Neural crest cell (in vitro differentiated cells): ENCODE data around the gene MTA1. TPM values are rescaled to one million over a fixed set of nuclear protein-coding genes. Genes with fewer than 3 reads are reported as not detected.

Source experiments
- DNase-seq: peaks from one replicate; pipeline ENCODE4 v3.0.0; 2021; ENCODE audit warnings: low read depth, mixed read lengths, low spot score
- H3K27ac Mint-ChIP-seq: one replicate; pipeline ENCODE4 v1.8.0; 2021; ENCODE audit warnings: mild to moderate bottlenecking, mixed read lengths; ENCODE audit not compliant: unreplicated experiment
- H3K27me3 Mint-ChIP-seq: 2 replicates; pipeline ENCODE4 v1.8.0; 2021; ENCODE audit warnings: low read depth, mild to moderate bottlenecking, mixed read lengths
- H3K36me3 Mint-ChIP-seq: 2 replicates; pipeline ENCODE4 v1.8.0; 2021; ENCODE audit warnings: low read depth, mild to moderate bottlenecking, mixed read lengths
- H3K4me1 Mint-ChIP-seq: 2 replicates; pipeline ENCODE4 v1.8.0; 2021; ENCODE audit warnings: mixed read lengths
- H3K4me3 Mint-ChIP-seq: one replicate; pipeline ENCODE4 v1.8.0; 2021; ENCODE audit warnings: mild to moderate bottlenecking, mixed read lengths
- H3K9me3 Mint-ChIP-seq: 2 replicates; pipeline ENCODE4 v1.8.0; 2021; ENCODE audit warnings: mixed read lengths
- total RNA-seq: library from RNA; stranded (reverse); gene quantifications from 2 replicates; pipeline ENCODE4 v1.2.1, GENCODE V29; 2021
- TF ChIP-seq, protein P1 (sequence below): fragments of 200-600 bp; sonication (generic); conservative IDR thresholded peaks from 2 replicates; pipeline ENCODE4 v1.5.0; 2021; ENCODE audit warnings: antibody characterized with exemption, mild to moderate bottlenecking

MTA1 gene
- total RNA-seq, 1 donor from 2014 or later = 246 TPM

DNA sequence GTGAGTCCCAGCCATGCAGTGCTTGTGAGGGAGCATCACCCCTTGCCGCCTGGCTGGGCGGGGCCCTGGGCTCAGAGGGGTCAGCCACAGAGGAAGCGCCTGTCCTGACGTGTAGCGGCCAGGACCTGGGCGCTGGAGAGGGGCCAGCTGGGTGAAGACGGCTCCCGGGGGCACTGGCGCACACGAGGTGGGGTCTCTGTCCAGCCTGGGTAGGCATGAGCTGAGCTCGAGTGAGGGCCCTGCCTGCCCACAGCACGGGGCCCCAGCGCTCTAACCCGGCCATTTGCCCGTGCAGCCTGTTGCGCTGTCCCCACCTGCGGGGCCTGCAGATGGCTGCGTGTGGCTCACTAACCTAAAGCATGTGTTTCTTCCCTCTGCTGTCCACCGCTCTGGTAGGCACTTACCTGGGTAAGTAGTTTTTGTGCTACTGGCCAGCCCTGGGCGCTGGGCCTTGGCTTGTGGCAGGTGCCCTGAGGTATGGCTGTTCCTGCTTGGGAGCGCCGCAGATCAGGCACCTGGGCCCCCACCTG is 48.4 kb downstream of the MTA1 start:
- Mint-ChIP-seq H3K4me3 (no peak overlapping the region), H3K4me1 (no peaks in the 10 kb centered on the region), H3K27ac (no peak overlapping the region), H3K36me3 (no peaks in the 10 kb centered on the region), H3K9me3 (no peaks in the 10 kb centered on the region), H3K27me3 (no peaks in the 10 kb centered on the region)
- no peak for DNase-seq
- TF ChIP-seq, protein P1, sequence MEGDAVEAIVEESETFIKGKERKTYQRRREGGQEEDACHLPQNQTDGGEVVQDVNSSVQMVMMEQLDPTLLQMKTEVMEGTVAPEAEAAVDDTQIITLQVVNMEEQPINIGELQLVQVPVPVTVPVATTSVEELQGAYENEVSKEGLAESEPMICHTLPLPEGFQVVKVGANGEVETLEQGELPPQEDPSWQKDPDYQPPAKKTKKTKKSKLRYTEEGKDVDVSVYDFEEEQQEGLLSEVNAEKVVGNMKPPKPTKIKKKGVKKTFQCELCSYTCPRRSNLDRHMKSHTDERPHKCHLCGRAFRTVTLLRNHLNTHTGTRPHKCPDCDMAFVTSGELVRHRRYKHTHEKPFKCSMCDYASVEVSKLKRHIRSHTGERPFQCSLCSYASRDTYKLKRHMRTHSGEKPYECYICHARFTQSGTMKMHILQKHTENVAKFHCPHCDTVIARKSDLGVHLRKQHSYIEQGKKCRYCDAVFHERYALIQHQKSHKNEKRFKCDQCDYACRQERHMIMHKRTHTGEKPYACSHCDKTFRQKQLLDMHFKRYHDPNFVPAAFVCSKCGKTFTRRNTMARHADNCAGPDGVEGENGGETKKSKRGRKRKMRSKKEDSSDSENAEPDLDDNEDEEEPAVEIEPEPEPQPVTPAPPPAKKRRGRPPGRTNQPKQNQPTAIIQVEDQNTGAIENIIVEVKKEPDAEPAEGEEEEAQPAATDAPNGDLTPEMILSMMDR = no peak

DNA sequence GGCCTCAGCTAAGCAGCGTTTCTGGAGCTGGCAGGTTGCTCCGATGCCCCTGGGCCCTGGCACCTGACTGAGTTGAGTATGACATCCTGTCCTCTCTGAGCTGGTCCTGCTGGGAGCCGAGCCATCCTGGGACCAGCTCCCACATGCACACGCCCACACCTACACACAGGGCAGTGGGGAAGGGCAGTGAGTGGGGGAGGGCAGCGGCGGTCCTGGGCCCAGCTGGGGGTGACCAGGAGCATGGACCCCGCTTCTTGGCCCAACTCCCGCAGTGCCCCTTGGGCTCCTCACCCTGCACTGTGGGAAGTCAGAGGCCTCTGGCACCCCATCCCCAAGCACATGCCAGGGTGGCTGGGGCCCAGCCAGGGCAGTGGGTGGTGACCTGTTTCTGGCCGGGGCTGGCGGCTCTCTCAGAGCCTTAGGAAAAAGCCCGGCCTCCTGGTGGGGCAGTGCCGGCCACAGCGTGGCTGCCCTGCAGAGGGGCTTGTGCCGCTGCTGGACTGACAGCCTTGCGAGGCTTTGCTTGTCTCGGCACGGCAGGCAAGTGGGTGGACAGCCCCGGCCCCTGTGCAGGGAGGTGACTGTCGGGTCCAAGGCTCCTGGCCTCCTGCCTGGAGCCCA is 49.1 kb downstream of the MTA1 start:
- no peak overlapping the region for H3K4me3 Mint-ChIP-seq
- H3K27me3 Mint-ChIP-seq = no peaks in the 10 kb centered on the region
- no peaks in the 10 kb centered on the region for H3K9me3 Mint-ChIP-seq
- H3K4me1 Mint-ChIP-seq = no peaks in the 10 kb centered on the region
- DNase-seq = no peak
- no peaks in the 10 kb centered on the region for H3K36me3 Mint-ChIP-seq
- TF ChIP-seq, protein P1 = no peak
- no peak overlapping the region for H3K27ac Mint-ChIP-seq

DNA sequence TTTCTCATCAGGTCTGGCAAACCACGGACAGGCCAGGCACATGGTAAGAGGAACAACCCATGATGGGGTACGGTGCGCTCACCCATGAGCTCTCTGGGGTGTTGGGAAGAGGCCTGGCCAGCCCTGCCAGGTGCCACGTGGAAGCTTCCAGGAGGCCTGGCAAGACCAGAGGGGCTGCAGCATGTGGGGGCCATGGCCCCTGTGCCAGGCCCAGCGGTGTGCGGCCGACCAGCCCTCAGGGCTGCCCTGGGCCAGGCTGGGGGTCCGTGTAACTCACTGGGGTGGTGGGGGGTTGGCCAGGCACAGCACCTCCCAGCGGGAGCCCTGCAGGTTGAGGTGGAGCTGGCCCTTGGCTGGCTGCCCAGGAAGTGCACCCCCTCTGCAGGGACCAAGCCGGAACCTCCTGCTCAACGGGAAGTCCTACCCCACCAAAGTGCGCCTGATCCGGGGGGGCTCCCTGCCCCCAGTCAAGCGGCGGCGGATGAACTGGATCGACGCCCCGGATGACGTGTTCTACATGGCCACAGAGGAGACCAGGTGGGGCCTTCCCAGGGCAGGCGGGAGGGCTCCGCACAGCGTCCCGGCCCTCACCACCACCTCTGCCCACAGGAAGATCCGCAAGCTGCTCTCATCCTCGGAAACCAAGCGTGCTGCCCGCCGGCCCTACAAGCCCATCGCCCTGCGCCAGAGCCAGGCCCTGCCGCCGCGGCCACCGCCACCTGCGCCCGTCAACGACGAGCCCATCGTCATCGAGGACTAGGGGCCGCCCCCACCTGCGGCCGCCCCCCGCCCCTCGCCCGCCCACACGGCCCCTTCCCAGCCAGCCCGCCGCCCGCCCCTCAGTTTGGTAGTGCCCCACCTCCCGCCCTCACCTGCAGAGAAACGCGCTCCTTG is 50.1 kb downstream of the MTA1 start:
- no peak overlapping the region for H3K4me3 Mint-ChIP-seq
- H3K27ac Mint-ChIP-seq = no peak overlapping the region
- no peaks in the 10 kb centered on the region for H3K27me3 Mint-ChIP-seq
- no peaks in the 10 kb centered on the region for H3K36me3 Mint-ChIP-seq
- TF ChIP-seq, protein P1 = no peak
- no peaks in the 10 kb centered on the region for H3K9me3 Mint-ChIP-seq
- H3K4me1 Mint-ChIP-seq = no peaks in the 10 kb centered on the region
- no peak for DNase-seq

DNA sequence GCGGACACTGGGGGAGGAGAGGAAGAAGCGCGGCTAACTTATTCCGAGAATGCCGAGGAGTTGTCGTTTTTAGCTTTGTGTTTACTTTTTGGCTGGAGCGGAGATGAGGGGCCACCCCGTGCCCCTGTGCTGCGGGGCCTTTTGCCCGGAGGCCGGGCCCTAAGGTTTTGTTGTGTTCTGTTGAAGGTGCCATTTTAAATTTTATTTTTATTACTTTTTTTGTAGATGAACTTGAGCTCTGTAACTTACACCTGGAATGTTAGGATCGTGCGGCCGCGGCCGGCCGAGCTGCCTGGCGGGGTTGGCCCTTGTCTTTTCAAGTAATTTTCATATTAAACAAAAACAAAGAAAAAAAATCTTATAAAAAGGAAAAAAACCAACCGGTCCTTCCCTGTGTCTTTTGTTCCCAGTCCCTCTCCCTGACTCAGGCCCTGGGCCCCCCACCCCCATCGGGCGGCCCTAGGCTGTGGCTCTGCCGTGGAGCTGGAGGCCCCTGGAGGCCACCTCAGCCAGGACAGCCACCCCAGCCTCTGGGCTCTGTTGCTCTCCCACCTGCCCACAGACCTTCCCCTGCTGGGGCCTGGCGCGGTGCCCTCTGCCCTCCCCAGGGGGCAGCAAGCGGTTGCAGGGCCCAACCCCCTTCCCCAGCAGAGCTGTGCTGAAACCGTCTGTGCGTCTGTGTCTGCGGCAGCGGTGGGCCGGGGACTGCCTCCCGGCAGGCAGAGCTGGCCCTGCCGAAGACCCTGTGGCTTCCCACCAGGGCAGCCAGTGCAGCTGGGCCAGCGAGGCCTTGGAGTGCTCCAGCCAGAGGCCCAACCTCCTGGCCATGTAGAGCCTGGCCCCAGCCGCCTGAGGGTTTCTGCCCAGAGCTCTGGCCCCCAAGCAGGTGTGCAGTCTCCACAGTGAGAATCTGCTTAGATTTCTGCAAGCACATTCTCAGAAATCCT is 51.0 kb downstream of the MTA1 start:
- Mint-ChIP-seq H3K4me3 (no peak overlapping the region), H3K27ac (no peak overlapping the region), H3K27me3 (no peaks in the 10 kb centered on the region), H3K9me3 (no peaks in the 10 kb centered on the region), H3K4me1 (no peaks in the 10 kb centered on the region), H3K36me3 (no peaks in the 10 kb centered on the region)
- TF ChIP-seq, protein P1 = no peak
- no peak for DNase-seq

DNA sequence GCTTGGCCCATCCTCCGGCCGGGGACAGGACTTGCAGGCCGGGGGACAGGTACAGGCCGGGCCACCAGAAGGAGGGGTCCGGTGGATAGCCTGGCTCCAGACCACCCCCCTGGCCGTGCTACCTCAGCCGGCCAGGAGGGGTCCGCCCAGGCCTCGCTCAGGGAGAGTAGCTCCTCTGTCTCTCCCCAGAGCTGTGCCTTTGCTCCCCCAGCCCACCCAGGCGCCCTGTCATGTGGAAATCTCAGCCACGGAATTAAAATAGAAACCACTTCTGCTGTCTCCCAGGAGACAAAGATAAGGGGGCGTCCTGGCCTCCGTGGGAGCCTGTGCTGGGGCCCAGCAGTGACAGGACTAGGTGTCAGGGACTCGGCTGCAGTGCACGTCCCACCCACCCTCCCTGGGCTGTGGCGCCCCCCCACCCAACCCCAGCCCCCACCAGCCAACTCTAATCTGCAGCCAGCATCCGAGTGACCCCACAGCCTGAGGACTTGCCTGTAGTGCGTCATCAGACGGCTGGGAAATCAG is 51.7 kb downstream of the MTA1 start:
- Mint-ChIP-seq H3K4me1 (no peaks in the 10 kb centered on the region), H3K9me3 (no peaks in the 10 kb centered on the region), H3K27me3 (peaks cover 3% of the 10 kb centered on the region), H3K36me3 (no peaks in the 10 kb centered on the region), H3K4me3 (peak overlapping the region; percentile 34), H3K27ac (no peak overlapping the region)
- TF ChIP-seq, protein P1 = peak; percentile 44
- DNase-seq = no peak
